Activated CD4-positive, alpha-beta T cell treated with anti-CD3 and anti-CD28 coated beads for 24 hours (primary cell): ENCODE results near the gene GGA1.

ENCODE experiments used
- DNase-seq, 2 donors: peaks; one replicate each; pipeline ENCODE4 v3.0.0-alpha.2; 2020; ENCODE audit warnings: low read depth in 2 of 2

The GGA1 gene

DNA sequence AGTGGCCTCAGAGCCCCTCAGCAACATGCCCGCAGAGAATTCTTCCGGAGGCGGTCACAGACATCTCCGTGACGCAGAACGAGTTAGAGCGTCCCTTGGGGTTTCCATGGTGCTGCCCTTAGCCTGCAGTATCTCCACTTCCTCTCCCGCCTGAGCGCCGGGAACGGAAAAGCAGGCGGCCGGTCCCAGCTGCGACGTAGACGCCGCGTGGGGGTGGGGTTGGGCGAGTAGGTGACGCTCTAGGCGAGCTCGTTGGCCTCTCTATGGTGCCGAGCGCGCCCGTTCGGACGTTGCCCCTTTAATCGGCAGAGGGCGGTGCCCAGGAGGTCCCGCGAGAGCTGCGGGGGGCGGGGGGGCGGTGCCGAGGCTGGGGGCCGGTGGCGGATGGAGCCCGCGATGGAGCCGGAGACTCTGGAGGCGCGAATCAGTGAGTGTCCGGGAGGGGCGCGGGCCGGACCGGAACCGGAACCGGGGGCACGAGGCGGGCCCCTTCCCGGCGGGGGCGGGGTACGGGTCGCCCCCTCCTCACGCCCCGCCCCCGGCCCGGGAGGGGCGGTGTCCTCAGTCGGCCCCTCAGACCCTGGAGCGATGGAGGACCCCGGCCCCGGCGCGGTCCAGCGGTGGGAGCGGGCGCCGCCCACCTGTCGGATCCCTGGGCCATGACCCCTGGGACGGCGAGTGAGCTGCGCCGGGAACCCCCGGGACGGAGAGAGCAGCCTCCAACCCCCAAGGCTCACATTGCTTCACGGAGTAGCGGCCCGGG lies at the start of gene GGA1:
GGA1 (plus strand) TSS at position 358 of the 763 bp plus-strand sequence; CDS start at position 385, 27 bp downstream.
- peak; percentile 86 to 92 for DNase-seq

- no peak for DNase-seq
Measured at GRCh38 chr22:37559521-37559900, 49.1 kb upstream of the GGA1 start.

GRCh38 chr22:37559901-37560607 lies 48.6 kb upstream of the GGA1 start, which contains the start of gene CDC42EP1:
Gene CDC42EP1 (plus strand): TSS chr22:37560480. CDS start chr22:37566350, 5,870 bp downstream.
- no peak for DNase-seq

DNA sequence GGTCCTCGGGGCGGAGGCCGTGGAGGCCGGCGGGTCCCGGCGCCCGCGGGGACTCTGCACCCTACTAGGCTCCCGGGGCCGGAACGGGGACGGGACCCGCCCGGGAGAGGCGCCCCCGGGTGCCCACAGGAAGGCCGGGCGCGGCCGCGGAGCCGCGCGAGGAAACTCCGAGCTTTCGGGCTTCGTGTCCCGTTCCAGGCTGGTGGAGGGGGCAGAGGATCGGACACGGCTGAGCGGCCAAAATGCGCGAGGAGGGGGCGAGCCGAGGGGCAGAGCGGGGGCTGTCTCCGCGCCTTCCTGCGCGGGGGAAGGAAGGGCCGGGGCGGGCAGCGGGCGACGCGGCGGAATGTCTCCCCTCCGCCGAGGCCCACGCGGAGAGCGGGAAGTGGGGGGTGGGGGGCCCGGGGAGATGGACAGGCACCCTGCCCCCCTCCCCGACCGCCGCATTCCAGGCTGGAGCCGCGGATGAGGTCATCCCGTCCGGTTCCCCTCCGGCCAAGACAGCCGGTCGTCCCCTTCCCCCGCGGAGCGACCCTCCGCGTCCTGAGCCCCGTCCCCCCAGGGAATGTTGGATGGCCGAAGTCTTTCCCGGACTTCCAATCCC lies 47.9 kb upstream of the GGA1 start:
- DNase-seq, result no peak

DNA sequence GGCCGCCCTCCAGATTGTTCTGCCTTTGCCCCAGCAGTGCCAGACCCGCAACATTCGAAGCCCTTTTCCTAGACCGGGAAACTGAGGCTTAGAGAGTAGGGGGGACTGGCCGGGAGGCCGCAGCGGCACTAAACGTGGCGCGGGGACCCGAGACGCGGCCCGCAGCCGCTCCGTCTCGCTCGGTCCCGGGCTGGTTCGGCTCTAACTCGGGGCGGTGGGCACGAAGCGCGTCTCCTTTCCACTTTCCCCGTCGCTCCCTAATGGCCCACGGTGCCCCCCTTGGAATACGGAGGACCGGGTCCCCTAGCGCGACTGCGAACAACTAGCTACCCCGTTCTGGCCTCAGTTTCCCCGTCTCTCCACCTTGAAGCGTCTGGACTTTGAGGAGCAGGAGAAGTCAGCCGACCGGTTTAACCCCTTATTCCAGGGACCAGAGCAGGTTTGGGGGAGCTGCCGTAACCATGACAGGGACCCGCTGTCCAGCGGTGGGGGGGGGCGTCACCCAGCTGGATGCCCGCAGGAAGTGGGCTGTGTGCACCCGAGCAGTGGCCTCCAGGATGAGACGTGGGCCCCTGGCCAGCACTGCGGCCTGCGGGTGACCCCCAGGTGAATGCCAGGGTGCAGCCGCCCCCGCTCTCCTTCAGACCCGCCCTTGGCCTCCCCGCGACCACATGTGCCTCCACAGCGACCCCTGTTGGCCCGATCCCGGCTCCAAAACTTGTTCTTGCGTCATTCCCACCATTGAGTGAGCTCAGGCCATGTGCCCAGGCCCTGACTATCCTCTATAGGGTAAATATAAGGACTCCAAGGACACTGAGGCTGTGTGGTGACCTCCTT lies 47.2 kb upstream of the GGA1 start:
- peak; percentile 73 to 86 for DNase-seq

- DNase-seq, result no peak
Measured at GRCh38 chr22:37562049-37562875, 46.4 kb upstream of the GGA1 start.

DNA sequence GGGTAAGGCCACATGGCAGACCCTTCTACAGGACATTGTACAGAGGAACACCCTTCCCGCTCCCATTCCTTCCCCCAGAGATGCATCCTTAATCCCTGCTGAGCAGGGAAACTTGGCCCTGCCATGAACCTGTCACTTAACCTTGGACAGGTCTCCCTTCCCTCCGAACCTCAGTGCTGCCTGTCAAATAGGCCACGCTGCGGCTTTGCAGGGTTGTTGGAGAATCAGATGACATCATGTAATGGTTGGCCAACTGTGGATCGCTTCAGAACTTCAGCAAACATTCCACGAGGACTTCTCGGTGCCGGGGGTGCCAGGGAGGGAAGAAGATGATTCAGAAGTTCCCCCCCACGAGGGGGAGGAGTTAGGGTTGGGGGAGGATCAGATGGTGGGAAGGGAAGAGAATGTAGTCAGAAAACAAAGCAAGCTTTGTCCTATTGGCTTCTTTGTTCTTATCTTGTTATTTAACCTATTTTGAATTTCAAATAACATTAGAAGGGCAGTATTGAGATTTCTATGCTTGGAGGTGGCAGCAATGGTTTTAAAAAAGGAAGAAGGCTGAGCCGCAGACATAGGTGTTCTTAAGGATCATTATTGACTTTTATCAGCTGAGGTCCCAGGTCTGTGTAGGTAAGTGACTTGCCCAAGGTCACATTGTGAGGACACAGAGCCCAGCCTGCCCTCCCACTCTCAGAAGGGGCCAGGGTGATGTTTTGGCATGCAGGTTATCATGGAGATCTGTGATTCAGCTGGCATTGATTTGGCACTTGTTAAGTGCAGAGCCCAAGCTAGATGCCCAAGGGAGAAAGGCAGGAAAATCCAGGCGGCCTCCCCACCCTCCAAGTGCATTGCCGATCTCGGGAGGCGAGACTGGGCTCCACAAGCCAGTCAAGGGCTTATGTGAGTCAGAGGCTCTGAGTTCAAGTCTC lies 45.2 kb upstream of the GGA1 start:
- DNase-seq, result no peak

DNA sequence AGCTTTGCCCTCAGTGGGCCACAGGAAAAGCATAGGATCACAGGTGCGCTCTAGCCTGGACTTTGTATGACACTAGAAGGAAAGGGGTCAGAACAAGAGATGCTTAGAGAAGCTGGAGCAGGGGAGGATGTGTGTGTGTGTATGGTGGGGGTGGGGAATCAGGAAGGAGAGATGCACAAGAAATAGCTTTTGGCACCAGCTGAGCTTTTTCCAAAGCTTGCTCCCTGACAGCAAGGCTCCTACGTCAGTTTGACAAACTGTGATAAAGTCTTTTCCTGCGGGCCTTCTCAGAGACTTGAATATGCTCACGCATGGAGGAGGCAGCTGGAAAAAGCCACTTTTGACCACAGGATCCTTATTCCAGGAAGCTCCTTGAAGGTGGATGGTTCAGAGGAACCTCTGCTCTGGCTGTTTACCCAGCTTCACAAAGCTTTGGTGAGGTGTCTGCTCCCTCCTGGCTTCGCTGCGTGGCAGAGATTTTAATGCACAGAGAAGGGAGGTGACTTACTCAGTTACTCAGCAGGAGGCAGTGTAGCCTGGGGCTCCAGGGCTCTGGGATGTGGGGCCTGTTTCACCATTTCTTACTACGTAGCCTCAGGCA lies 44.4 kb upstream of the GGA1 start:
- DNase-seq, result no peak

- DNase-seq, result no peak
Measured at GRCh38 chr22:37565830-37566229, 42.8 kb upstream of the GGA1 start.

GRCh38 chr22:37566329-37566837 lies 42.3 kb upstream of the GGA1 start:
- no peak for DNase-seq

- DNase-seq, result peak; percentile 83 to 90
Measured at GRCh38 chr22:37566903-37567798, 41.5 kb upstream of the GGA1 start.

GRCh38 chr22:37568012-37568411 lies 40.6 kb upstream of the GGA1 start:
- DNase-seq, result no peak

DNA sequence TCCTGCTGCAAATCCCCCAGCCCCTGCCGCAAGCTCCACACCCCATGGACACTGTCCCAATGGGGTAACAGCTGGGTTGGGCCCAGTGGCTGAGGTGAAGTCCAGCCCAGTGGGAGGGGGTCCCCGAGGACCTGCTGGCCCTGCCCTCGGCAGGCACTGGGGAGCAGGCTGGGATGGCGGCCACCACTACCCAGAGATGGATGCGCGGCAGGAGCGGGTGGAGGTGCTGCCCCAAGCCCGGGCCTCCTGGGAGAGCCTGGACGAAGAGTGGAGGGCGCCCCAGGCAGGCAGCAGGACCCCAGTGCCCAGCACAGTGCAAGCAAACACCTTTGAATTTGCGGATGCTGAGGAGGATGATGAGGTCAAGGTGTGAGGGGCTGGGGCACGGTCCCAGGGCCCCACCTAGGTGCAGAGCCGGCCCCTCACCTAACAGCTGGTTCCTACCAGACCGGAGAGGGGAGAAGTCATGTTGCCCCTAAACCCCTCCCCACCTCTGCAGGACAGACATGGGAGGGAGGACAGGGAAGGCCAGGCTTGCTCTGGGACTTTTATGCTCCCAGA lies 40.1 kb upstream of the GGA1 start:
- no peak for DNase-seq

DNA sequence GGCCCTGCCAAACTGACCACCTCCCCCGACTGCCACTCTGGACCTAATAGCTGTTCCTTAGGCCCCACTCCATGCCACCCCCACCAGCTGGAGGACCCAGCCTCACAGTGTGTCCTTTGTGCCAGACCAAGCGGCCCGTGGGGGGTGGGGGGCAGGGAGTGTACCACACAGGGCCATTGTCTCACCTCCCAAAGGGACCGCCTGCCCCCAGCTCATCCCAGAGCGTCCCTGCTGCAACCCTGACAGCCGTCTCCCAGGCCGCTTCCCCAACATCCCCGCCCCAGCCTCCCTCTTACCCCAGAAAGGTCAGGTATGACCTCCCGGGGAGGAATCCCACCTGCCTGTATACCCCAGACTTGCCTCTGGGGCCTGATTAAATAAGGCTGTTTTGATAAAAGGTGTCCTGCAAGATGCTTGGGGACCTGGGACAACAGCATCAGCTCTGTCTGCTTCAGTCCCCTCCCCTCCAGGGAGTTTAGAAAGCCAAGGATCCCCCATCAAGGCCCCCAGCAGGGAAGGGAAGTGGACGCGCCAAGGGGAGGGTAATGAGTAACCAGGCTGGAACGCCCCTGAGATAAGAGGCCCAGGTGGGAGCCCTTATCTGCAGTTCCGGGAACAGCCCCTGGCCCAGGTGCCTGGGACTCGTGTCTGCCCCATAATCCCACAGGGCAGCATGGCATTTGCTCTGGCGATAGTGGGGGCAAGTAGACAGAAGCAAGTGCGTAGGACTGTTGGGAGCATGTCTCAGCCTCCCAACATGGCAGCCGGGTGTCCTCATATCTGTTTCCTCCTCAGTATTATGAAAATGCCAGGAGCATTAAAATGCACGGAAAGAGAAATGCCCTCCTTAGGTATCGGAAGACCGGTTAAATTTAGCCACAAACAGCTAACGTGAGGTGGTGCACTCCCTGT lies 39.4 kb upstream of the GGA1 start:
- DNase-seq, result no peak

- no peak for DNase-seq
Measured at GRCh38 chr22:37569921-37570660, 38.5 kb upstream of the GGA1 start.

DNA sequence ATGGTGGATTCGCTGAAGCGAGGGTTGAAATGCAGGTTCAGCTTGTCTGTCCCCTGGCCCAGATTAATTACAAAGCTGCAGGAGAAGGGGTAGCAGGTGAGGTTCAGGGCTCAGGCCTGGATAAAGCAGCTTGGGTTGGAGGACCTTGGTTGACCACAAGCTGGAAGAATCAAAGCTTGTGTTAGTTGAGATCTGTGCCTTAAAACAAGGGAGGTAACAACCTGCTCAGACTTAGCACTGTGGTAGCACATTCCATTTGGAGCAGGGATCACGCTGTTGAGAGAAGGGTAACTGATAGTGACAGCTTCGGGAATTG lies 38.0 kb upstream of the GGA1 start:
- DNase-seq, result no peak
